HepG2 (cell line): ENCODE results near the gene TMEM41A. TPM values are rescaled to one million over a fixed set of nuclear protein-coding genes. Genes with fewer than 3 reads are reported as not detected.
A peak's percentile ranks its signal among the peaks of the same experiment; 100 is the strongest.

Experiments
- CHD2 ChIP-seq: IDR thresholded peaks from 2 replicates; pipeline ENCODE4 v1.6.1; 2011; ENCODE audit warnings: low read depth, low read length, improper control_type of control experiment
- ELF1 ChIP-seq: sonication (generic); formaldehyde crosslinking; IDR thresholded peaks from 2 replicates; pipeline ENCODE4 v1.4.0; 2020; ENCODE audit warnings: missing genetic modification reagents
- ELF3 ChIP-seq: IDR thresholded peaks from 2 replicates; pipeline ENCODE4 v1.6.1; 2016; ENCODE audit warnings: missing genetic modification reagents, missing compliant biosample characterization
- ETV6 ChIP-seq: sonication (generic); formaldehyde crosslinking; conservative IDR thresholded peaks from 2 replicates; pipeline ENCODE4 v1.4.0; 2020; ENCODE audit warnings: missing genetic modification reagents
- GATAD2A ChIP-seq: IDR thresholded peaks from 2 replicates; pipeline ENCODE4 v1.6.1; 2016
- GTF3A ChIP-seq: sonication (generic); formaldehyde crosslinking; conservative IDR thresholded peaks from 2 replicates; pipeline ENCODE4 v1.4.0; 2020; ENCODE audit warnings: mild to moderate bottlenecking, missing genetic modification reagents
- HIVEP1 ChIP-seq: sonication (generic); formaldehyde crosslinking; IDR thresholded peaks from 2 replicates; pipeline ENCODE4 v1.4.0; 2020; ENCODE audit warnings: mild to moderate bottlenecking, missing genetic modification reagents
- IRF2 ChIP-seq: IDR thresholded peaks from 2 replicates; pipeline ENCODE4 v1.6.1; 2018; ENCODE audit warnings: missing genetic modification reagents, missing compliant biosample characterization
- IRX3 ChIP-seq: sonication (generic); formaldehyde crosslinking; IDR thresholded peaks from 2 replicates; pipeline ENCODE4 v1.8.1; 2023; ENCODE audit warnings: mild to moderate bottlenecking, low read depth, missing genetic modification reagents, borderline replicate concordance
- KDM3A ChIP-seq: IDR thresholded peaks from 2 replicates; pipeline ENCODE4 v1.6.1; 2018; ENCODE audit warnings: low read depth, missing compliant biosample characterization
- PCBP2 ChIP-seq: fragments of 200-400 bp; formaldehyde crosslinking; optimal IDR thresholded peaks from 2 replicates; pipeline ENCODE3; 2018; ENCODE audit warnings: low read length, low read depth; ENCODE audit not compliant: poor library complexity, severe bottlenecking
- PHF5A ChIP-seq: IDR thresholded peaks from one replicate; pipeline ENCODE4 v1.6.1; 2018; ENCODE audit warnings: low read depth, missing genetic modification reagents; ENCODE audit not compliant: unreplicated experiment
- RXRA ChIP-seq: sonication (generic); formaldehyde crosslinking; IDR thresholded peaks from 2 replicates; pipeline ENCODE4 v1.5.1; 2020; ENCODE audit warnings: missing genetic modification reagents
- SOX13 ChIP-seq, 3 experiments: fragments of 450-650 bp in 1 of 3; sonication (generic) in 1 of 3; formaldehyde crosslinking in 1 of 3; IDR thresholded peaks in 2 of 3; conservative IDR thresholded peaks in 1 of 3; 2 replicates each; pipeline versions ENCODE4 v1.5.0 to v1.6.1; 2016 to 2020; ENCODE audit warnings: antibody characterized with exemption in 1 of 3, mild to moderate bottlenecking in 1 of 3, missing compliant biosample characterization in 1 of 3, missing genetic modification reagents in 1 of 3, moderate library complexity in 1 of 3
- THYN1 ChIP-seq: sonication (generic); formaldehyde crosslinking; IDR thresholded peaks from 2 replicates; pipeline ENCODE4 v1.8.1; 2023; ENCODE audit warnings: low read depth, mild to moderate bottlenecking, moderate library complexity, missing genetic modification reagents, borderline replicate concordance
- ZBTB20 ChIP-seq: sonication (generic); formaldehyde crosslinking; IDR thresholded peaks from 2 replicates; pipeline ENCODE4 v1.8.1; 2023; ENCODE audit warnings: missing genetic modification reagents, low read depth, mild to moderate bottlenecking, borderline replicate concordance
- ZNF20 ChIP-seq: sonication (generic); formaldehyde crosslinking; IDR thresholded peaks from 2 replicates; pipeline ENCODE4 v1.4.0; 2020; ENCODE audit warnings: mild to moderate bottlenecking, moderate library complexity, missing genetic modification reagents
- ZNF329 ChIP-seq: sonication (generic); formaldehyde crosslinking; IDR thresholded peaks from 2 replicates; pipeline ENCODE4 v1.9.0; 2021; ENCODE audit warnings: low read depth, mild to moderate bottlenecking, missing genetic modification reagents
- ZNF34 ChIP-seq: sonication (generic); formaldehyde crosslinking; IDR thresholded peaks from 2 replicates; pipeline ENCODE4 v1.4.0; 2020; ENCODE audit warnings: mild to moderate bottlenecking, missing genetic modification reagents, borderline replicate concordance
- ZNF83 ChIP-seq: sonication (generic); formaldehyde crosslinking; IDR thresholded peaks from 2 replicates; pipeline ENCODE4 v1.4.0; 2020; ENCODE audit warnings: missing genetic modification reagents, mild to moderate bottlenecking, borderline replicate concordance
- ZNF891 ChIP-seq: sonication (generic); formaldehyde crosslinking; IDR thresholded peaks from 2 replicates; pipeline ENCODE4 v1.5.0; 2020; ENCODE audit warnings: mild to moderate bottlenecking, missing genetic modification reagents
- polyA plus RNA-seq, 8 experiments: library from polyadenylated mRNA; depleted of rRNA in 3 of 8; stranded (reverse) in 7 of 8; unstranded in 1 of 8; fragments of >200 nt; fragmentation: Illumina TruSeq in 4 of 8; extraction: Trizol in 4 of 8; gene quantifications; 2 replicates each; pipeline versions ENCODE4 v1.2.1 to v1.2.3, GENCODE V29; 2011 to 2016; ENCODE audit warnings: low read depth in 4 of 8, missing spikeins in 1 of 8, mixed read lengths in 1 of 8; ENCODE audit not compliant: insufficient read depth in 1 of 8
- total RNA-seq, 5 experiments: library from RNA; depleted of rRNA; stranded (reverse); fragments of >200 nt; fragmentation: Illumina TruSeq; extraction: Trizol; gene quantifications; 2 replicates each; pipeline ENCODE4 v1.2.3, GENCODE V29; 2016; ENCODE audit warnings: low read depth in 1 of 5
- TF ChIP-seq, protein P1 (sequence below): sonication (generic); formaldehyde crosslinking; IDR thresholded peaks from 2 replicates; pipeline ENCODE4 v1.4.0; 2020; ENCODE audit warnings: missing genetic modification reagents
- TF ChIP-seq, protein P2 (sequence below): sonication (generic); formaldehyde crosslinking; IDR thresholded peaks from 2 replicates; pipeline ENCODE4 v1.4.0; 2020; ENCODE audit warnings: missing genetic modification reagents

TMEM41A gene
- total and polyA plus RNA-seq, 2 of the 13 experiments (the other 11 are each of a cell fraction or from before 2014, with no cell fraction given): 30.0 to 40.0 TPM

DNA sequence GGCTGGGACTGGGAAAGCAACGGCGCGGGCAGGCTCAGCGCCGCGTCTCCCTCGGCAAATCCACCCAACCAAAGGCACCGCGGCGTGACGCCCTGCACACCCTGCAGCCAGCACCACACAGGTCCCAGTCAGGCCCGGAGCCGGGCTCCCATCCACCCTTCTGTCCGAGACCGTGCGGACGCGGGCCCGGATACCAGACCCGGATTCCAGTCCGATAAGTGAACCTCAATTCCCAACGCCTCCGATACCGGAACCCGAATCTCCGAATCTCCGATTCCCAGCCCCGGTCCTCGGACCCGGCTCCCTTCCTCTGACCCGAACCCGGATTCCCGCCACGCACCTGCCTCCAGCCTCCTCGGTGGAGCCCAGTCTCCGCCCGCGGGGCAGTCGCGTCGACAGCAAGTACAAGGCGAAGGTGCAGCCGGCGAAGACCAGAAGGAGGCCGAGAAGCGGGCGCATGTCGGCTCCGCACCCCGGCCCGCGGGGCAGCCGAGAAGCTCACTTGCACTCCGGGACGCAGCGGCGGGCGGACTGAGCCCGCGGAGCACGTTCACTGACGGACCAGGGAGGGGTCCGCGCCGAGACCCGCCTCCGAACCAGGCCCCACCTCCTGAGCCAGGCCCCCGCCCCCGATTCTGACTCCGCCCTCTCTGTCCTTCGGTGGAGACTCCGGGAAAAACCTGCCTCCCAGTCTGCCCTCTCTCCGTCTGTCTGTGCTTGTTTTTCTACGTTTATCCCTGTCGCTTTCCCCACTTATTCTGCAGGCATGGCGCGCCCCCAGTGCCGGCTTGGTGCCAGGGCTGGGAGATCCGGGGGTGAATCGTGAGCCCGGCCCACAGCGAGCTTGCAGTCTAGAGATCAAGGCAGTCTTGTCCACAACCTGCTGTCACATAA is at the start of gene TMEM41A (continued):
- TF ChIP-seq, protein P1, sequence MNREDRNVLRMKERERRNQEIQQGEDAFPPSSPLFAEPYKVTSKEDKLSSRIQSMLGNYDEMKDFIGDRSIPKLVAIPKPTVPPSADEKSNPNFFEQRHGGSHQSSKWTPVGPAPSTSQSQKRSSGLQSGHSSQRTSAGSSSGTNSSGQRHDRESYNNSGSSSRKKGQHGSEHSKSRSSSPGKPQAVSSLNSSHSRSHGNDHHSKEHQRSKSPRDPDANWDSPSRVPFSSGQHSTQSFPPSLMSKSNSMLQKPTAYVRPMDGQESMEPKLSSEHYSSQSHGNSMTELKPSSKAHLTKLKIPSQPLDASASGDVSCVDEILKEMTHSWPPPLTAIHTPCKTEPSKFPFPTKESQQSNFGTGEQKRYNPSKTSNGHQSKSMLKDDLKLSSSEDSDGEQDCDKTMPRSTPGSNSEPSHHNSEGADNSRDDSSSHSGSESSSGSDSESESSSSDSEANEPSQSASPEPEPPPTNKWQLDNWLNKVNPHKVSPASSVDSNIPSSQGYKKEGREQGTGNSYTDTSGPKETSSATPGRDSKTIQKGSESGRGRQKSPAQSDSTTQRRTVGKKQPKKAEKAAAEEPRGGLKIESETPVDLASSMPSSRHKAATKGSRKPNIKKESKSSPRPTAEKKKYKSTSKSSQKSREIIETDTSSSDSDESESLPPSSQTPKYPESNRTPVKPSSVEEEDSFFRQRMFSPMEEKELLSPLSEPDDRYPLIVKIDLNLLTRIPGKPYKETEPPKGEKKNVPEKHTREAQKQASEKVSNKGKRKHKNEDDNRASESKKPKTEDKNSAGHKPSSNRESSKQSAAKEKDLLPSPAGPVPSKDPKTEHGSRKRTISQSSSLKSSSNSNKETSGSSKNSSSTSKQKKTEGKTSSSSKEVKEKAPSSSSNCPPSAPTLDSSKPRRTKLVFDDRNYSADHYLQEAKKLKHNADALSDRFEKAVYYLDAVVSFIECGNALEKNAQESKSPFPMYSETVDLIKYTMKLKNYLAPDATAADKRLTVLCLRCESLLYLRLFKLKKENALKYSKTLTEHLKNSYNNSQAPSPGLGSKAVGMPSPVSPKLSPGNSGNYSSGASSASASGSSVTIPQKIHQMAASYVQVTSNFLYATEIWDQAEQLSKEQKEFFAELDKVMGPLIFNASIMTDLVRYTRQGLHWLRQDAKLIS (CRISPR knock-in tag): peak; percentile 82; the same call in 1 of the 2 replicates
- TF ChIP-seq IRF2 (CRISPR knock-in tag) (peak; percentile 97), ZNF891 (CRISPR knock-in tag) (peak; percentile 68; the same call in 1 of the 2 replicates), ETV6 (CRISPR knock-in tag) (peak; percentile 65; the same call in 1 of the 2 replicates), THYN1 (CRISPR knock-in tag) (no peak), CHD2 (peak; percentile 46; the same call in 1 of the 2 replicates), ZNF34 (CRISPR knock-in tag) (peak; percentile 83; the same call in 1 of the 2 replicates), GATAD2A (CRISPR knock-in tag) (peak; percentile 69; the same call in 1 of the 2 replicates), SOX13 (IDR thresholded peaks at IDR 0.05) (no peak), SOX13 (CRISPR knock-in tag; conservative IDR thresholded peaks at IDR 0.05 in 1 of 2, IDR thresholded peaks at IDR 0.05 in 1 of 2) (peak in 1 of 2 experiments; percentile 68; a peak in 2 of 4 replicates), ELF1 (CRISPR knock-in tag) (peak; percentile 66), PCBP2 (no peak), ZBTB20 (CRISPR knock-in tag) (peak; percentile 73), ELF3 (CRISPR knock-in tag) (peak; percentile 79), HIVEP1 (peak; percentile 51; the same call in 1 of the 2 replicates), ZNF20 (CRISPR knock-in tag) (no peak), ZNF329 (CRISPR knock-in tag) (peak; percentile 75; the same call in 1 of the 2 replicates), GTF3A (CRISPR knock-in tag) (no peak), IRX3 (CRISPR knock-in tag) (peak; percentile 84; the same call in 1 of the 2 replicates), ZNF83 (CRISPR knock-in tag) (no peak), RXRA (CRISPR knock-in tag) (peak; percentile 87), KDM3A (CRISPR knock-in tag) (peak; percentile 98), PHF5A (peak; percentile 93)
- TF ChIP-seq, protein P2, sequence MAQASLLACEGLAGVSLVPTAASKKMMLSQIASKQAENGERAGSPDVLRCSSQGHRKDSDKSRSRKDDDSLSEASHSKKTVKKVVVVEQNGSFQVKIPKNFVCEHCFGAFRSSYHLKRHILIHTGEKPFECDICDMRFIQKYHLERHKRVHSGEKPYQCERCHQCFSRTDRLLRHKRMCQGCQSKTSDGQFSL: no peak
